GM12873 (cell line): Measurements from ENCODE around the gene PLAAT3.

ENCODE experiments used
- TF ChIP-seq, protein P1 (sequence below): IDR thresholded peaks from 2 replicates; pipeline ENCODE4 v1.5.1; 2012; ENCODE audit warnings: low read depth, mild to moderate bottlenecking, moderate library complexity, low read length, control low read depth; ENCODE audit not compliant: insufficient read depth; ENCODE audit errors: missing control alignments

Gene PLAAT3

DNA sequence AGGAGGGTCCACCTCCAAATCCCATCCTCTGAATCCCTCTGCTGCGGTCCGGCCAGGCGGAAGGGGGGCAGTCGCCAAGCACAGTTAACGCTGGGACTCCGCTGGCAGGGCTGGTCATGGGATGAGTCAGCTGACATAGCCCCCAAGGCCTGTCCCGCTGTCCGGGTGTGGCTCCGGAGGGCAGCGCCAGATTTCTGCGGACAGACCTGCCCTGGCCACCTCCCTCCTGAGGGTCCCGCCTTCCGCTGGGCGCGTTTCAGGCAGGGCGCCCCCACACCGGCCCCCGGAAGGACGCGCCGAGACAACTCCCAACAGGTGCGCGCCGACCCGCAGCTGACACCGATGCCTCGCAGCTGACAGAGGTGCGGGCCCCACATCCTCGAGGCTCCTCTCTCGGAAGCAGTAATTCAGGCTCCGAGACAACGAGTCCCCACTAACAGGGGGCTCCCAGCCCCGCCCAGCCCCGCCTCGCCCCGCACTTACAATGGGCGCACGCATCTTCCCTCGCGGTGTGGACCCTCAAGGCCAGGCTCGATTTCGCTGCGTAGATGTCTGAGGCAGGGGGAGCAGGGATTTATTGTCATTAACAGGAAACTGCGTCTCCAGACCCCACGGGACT lies 607 bp downstream of the PLAAT3 start:
- TF ChIP-seq, protein P1, sequence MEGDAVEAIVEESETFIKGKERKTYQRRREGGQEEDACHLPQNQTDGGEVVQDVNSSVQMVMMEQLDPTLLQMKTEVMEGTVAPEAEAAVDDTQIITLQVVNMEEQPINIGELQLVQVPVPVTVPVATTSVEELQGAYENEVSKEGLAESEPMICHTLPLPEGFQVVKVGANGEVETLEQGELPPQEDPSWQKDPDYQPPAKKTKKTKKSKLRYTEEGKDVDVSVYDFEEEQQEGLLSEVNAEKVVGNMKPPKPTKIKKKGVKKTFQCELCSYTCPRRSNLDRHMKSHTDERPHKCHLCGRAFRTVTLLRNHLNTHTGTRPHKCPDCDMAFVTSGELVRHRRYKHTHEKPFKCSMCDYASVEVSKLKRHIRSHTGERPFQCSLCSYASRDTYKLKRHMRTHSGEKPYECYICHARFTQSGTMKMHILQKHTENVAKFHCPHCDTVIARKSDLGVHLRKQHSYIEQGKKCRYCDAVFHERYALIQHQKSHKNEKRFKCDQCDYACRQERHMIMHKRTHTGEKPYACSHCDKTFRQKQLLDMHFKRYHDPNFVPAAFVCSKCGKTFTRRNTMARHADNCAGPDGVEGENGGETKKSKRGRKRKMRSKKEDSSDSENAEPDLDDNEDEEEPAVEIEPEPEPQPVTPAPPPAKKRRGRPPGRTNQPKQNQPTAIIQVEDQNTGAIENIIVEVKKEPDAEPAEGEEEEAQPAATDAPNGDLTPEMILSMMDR, result no peak

DNA sequence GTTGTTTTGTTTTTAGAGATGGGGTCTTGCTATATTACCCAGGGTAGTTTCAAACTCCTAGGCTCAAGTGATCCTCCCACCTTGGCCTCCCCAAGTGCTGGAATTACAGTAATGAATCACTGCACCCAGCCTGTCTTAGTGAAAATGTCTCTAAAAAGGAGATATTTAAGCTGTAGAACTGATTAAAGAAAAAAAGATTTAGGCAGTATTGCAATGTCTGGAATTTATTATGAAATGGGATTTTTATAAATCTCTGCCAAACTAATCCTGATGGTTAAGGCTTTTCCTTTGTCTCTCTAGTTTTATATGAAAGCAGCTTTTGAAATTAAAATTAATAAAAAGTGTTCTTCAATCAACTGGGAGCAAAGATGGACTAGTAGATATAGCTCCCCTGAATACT lies 2.1 kb downstream of the PLAAT3 start:
- TF ChIP-seq, protein P1, result no peak

DNA sequence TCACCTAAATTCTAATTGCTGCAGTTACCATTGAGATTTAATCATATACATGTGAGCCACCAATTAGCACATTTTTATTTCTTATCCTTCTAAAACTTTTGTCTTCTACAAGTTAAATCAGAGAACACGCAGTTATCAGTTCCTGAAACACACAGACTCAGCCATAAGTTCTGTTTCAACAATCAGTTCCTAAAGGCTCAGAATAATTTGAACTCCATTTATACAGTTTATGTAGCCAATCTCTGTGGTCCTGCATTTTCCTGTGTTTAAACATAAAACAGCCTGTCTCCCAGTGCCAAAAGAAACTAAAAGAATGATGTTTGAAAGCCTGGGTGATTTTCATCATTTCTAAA lies 2.9 kb downstream of the PLAAT3 start:
- TF ChIP-seq, protein P1, result no peak

DNA sequence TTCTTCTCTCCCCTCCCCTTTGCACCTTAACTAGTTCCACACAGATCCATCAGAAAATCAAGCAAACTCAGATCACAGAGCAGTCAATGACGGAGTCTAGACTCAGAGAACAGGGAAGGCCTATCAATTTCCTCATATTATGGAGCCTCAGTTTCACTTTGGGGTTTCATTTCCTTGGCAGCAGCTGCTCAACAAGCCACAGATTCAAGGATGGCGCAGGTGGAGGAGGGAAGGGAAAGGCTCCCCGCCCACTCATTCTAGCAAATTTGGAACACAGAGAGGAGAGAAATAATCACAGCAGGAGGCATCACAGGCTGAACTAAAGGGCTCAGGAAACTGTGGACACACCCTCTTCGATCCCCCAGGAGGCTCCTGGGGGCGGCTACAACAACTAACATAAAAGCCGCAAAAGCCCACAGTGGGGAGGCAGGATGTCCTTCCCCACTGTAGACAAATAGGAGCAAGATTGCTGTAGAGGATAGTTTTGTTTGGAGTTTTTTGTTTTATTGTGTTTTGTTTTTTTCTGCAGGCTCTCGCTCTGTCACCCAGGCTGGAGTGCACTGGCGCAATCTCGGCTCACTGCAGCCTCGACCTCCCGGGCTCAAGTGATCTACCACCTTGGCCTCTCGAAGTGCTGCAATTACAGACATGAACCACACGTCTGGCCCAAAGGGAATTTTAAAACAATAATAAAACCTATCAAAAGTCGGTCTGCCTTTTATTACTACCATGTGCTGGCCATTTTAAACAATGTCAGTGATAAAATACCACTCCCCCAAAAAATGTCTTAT lies 3.4 kb downstream of the PLAAT3 start:
- TF ChIP-seq, protein P1, result no peak

DNA sequence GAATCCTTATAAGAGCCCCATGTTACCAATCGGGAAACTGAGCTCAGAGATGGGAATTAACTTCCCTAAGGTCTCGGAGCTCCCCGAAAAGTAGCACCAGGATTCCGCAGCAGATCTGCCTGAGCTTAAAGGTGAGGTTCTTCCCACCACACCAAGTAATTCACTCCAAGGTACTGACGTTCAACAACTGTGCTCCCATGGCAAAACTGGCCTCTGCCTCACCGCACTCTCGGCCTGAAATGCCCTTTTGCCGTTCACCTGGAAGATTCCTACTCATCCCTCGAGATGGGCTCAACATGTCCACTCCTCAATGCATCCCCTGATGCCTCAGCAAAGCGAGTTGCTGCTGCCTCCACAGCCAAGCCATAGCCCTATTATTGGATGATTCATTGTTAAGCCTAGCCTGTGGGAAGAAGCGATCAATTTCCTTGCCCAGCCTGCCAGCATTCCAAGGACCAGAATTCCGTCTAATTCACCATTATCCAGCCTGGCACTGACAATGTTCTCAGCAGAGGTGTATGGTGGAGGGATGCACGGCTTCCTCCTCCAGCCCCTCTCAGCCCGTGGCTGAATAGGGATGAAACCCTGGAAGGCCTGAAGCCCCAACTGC lies 4.2 kb downstream of the PLAAT3 start:
- TF ChIP-seq, protein P1, result no peak

DNA sequence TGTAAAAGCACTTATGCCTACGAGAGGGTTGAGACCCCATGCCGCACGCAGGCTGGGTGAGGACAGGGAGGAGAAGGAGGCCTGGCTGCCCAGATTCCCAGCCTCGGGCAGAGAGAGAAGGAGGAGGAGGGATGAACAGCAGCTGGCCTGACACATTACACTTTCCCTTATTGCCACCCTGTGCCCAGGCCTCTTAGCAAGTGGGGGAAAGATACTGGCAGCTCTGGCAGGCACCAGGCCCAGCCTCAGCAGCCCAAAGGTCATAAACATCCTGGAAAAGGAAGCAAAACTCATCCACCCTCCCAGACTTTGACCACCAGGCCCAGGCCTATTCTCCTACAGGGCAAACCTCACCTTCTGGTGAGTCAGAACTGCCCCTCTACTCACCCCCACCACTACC lies 4.7 kb downstream of the PLAAT3 start:
- TF ChIP-seq, protein P1, result no peak
